Activated T-helper 2 cell treated with anti-CD3 and anti-CD28 coated beads, Interferon-gamma antibody, Interleukin-2, Interleukin-4, amounts not matched to agents 10 μg/mL and 5 μg/mL and 100 μg/mL, durations not matched to agents 14 hours and 24 hours and 36 hours (primary cell): ENCODE measurements around the gene B4GALT5. TPM values are rescaled to one million over a fixed set of nuclear protein-coding genes. Genes with fewer than 3 reads are reported as not detected.

Experiments
- DNase-seq: peaks from one replicate; pipeline ENCODE4 v3.0.0; 2021; ENCODE audit warnings: low spot score
- H3K27ac Mint-ChIP-seq: one replicate; pipeline ENCODE4 v1.8.0; 2021; ENCODE audit warnings: mixed read lengths
- H3K27me3 Mint-ChIP-seq: one replicate; pipeline ENCODE4 v1.8.0; 2021; ENCODE audit warnings: low read depth, mixed read lengths
- H3K36me3 Mint-ChIP-seq: one replicate; pipeline ENCODE4 v1.8.0; 2021; ENCODE audit warnings: low read depth, mixed read lengths
- H3K4me1 Mint-ChIP-seq: one replicate; pipeline ENCODE4 v1.8.0; 2021; ENCODE audit warnings: low read depth, mixed read lengths
- H3K4me3 Mint-ChIP-seq: one replicate; pipeline ENCODE4 v1.8.0; 2021; ENCODE audit warnings: low read depth, mild to moderate bottlenecking, moderate library complexity, mixed read lengths
- H3K9me3 Mint-ChIP-seq: one replicate; pipeline ENCODE4 v1.8.0; 2021; ENCODE audit warnings: mixed read lengths
- intact Hi-C: fragments of 100-400 bp; cut with micrococcal nuclease; formaldehyde crosslinking; loops from one replicate; pipeline ENCODE4 v1.15.1; 2023
- total RNA-seq: library from RNA; stranded (reverse); gene quantifications from 2 replicates; pipeline ENCODE4 v1.2.3, GENCODE V29; 2022

B4GALT5 gene
- total RNA-seq, 1 donor from 2014 or later: 39.4 TPM

DNA sequence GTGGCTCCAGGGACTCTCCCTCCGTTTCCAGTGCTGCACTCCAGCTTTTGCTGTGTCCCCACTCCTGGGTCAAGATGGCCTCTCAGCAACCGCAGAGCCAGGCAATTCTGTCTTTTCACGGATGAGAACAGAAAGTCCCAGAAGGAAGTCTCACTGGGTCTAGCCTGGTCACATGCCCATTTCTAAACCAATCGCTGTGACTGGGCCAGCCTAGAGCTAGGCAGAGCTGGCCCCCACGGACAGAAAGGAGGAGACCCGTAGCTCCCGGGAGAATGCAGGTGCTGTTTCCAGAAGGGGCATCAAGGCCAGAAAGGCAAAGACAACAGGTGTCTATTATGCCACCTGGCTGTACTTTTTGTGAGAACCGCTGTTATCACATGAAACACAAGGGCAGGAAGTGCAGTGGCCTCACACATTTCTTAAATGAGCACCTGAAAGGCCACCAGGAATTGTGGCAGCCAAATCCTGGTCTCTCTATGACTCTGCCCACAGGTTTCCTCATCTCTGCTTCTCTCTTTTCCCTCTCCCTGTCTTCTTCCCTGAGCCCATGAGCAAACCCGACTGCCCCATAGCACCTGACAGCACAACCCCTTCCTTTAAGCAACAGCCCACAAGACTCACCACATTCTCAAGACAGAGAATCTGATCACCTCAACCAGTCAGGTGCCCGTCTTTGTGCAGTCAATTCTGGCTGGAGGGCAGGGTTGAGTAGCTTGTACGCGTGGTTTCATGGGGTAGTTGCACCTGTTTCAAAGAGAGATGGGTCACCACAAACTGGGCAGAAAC, 37.1 kb upstream of the B4GALT5 start:
- Mint-ChIP-seq H3K27me3 (peaks cover 24% of the 10 kb centered on the region), H3K4me1 (peaks cover 9% of the 10 kb centered on the region), H3K9me3 (no peaks in the 10 kb centered on the region), H3K27ac (no peak overlapping the region), H3K36me3 (no peaks in the 10 kb centered on the region), H3K4me3 (no peak overlapping the region)
- no peak for DNase-seq
- intact Hi-C loops: no loop called here

DNA sequence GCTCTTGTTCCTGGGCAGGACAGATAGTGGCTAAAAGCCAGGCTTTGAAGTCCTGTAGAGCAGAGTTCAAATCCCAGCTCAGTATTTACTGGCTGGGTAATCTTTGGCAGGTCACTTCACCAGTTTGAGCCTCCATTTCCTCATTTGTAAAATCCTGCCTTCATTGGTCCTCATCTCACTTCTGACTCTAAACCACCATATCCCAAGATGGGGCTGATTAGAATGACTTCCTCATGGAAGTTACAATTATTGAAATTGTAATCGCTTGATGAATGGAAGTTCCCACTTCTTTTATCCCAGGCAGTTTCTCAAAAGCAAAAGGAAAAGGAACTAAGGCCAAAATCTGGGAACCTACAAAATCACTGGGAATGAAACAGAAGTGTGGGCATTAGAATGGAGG, 35.9 kb upstream of the B4GALT5 start:
- intact Hi-C loops: no loop called here
- no peaks in the 10 kb centered on the region for H3K36me3 Mint-ChIP-seq
- peaks cover 9% of the 10 kb centered on the region for H3K4me1 Mint-ChIP-seq
- H3K27me3 Mint-ChIP-seq: peaks cover 23% of the 10 kb centered on the region
- no peaks in the 10 kb centered on the region for H3K9me3 Mint-ChIP-seq
- no peak for DNase-seq
- no peak overlapping the region for H3K4me3 Mint-ChIP-seq
- no peak overlapping the region for H3K27ac Mint-ChIP-seq

DNA sequence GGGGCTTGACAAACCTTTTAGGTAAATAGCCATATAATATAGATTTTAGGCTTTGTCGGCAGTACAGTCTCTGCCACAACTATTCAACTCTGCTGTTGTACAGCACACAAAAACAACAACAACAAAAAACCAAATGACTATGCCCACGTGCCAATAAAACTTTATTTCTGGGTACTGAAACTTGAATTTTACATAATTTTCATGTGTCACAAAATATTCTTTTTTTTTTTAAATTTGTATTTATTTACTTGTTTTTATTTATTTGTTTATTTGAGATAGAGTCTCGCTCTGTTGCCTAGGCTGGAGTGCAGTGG, 34.8 kb upstream of the B4GALT5 start:
- DNase-seq: no peak
- Mint-ChIP-seq H3K9me3 (no peaks in the 10 kb centered on the region), H3K27me3 (peaks cover 18% of the 10 kb centered on the region), H3K4me1 (peaks cover 9% of the 10 kb centered on the region), H3K36me3 (no peaks in the 10 kb centered on the region), H3K27ac (no peak overlapping the region), H3K4me3 (no peak overlapping the region)
- intact Hi-C loops: no loop called here

DNA sequence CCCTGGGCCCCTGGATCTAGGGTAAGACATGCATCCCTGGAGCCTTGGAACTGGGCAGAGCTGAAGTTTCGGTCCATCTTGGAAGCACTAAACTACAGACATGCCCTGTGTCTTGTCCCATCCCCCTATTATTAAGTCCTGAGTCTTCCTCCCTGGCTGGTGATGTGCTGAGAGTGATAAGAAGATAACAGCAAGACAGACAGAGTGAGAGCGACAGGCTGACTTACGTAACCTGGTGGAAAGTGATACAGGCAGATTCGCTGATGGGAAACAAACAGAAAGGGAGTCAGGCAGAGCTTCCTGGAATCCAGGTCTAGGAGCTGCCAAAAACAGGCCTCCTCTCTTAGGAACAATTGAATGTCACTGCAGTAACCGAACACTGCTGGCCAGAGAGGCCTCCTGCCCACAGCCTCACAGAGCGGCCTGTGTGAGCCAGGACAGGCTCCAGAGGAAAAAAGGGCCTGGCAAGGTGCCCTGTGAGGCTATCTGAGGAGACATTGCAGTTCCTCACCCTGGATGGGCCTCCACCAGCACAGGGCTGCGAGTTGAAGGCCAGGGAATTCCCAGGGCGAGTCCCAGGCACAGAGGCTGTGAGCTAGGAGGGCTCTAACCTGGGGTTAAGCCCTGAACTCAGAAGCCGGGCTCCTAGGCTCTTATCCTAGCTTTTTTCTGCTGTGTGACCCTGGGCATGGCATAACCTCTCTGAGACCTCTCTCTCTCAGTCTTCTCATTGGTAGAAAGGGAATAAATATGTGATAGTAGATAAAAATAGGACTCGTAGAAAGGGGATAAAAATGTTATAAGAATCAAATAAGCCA, 34.2 kb upstream of the B4GALT5 start:
- no peaks in the 10 kb centered on the region for H3K9me3 Mint-ChIP-seq
- H3K4me3 Mint-ChIP-seq: no peak overlapping the region
- peaks cover 17% of the 10 kb centered on the region for H3K27me3 Mint-ChIP-seq
- DNase-seq: no peak
- intact Hi-C loops: no loop called here
- H3K36me3 Mint-ChIP-seq: no peaks in the 10 kb centered on the region
- H3K4me1 Mint-ChIP-seq: peaks cover 9% of the 10 kb centered on the region
- H3K27ac Mint-ChIP-seq: no peak overlapping the region

DNA sequence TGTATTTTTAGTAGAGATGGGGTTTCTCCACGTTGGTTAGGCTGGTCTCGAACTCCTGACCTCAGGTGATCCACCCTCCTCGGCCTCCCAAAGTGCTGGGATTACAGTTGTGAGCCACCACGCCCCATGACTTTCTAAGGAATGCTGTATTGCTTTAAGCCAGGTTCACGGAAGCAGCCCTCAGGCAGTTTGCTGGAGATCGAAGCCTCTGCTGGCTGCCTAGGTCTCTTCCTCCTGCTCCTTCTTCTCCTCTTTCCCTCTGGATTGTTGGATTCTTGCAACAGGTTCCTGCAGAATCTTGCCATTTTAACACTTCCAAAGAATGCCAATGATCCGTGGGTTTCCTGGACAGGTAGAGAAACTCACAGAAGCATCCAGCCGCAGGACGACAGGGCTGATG, 29.3 kb upstream of the B4GALT5 start:
- no peak overlapping the region for H3K4me3 Mint-ChIP-seq
- no peak overlapping the region for H3K27ac Mint-ChIP-seq
- no peak for DNase-seq
- no peaks in the 10 kb centered on the region for H3K9me3 Mint-ChIP-seq
- no peaks in the 10 kb centered on the region for H3K4me1 Mint-ChIP-seq
- intact Hi-C loops: no loop called here
- H3K27me3 Mint-ChIP-seq: peaks cover 12% of the 10 kb centered on the region
- H3K36me3 Mint-ChIP-seq: no peaks in the 10 kb centered on the region

DNA sequence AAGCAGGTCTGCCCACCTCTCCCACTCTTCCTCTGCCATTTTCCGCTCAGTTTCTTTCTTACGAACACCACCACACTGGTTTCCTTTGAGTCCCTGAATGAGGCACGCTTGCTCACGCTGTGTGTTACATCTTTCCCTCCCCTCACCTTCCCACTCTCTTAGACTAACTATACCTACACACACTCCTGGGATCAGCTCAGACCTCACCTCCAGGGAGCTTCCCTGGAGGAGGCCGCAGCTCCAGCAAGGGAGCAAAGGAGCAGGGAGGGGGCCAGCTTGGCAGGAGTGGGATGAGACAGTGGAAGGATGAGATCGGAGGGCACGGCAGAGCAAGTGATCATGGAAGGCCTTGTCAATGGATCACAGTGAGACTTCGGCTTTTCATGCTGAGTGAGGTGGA, 28.3 kb upstream of the B4GALT5 start:
- H3K4me1 Mint-ChIP-seq: no peaks in the 10 kb centered on the region
- no peaks in the 10 kb centered on the region for H3K36me3 Mint-ChIP-seq
- intact Hi-C loops: no loop called here
- H3K27ac Mint-ChIP-seq: no peak overlapping the region
- H3K9me3 Mint-ChIP-seq: no peaks in the 10 kb centered on the region
- DNase-seq: no peak
- H3K27me3 Mint-ChIP-seq: peaks cover 14% of the 10 kb centered on the region
- H3K4me3 Mint-ChIP-seq: no peak overlapping the region

DNA sequence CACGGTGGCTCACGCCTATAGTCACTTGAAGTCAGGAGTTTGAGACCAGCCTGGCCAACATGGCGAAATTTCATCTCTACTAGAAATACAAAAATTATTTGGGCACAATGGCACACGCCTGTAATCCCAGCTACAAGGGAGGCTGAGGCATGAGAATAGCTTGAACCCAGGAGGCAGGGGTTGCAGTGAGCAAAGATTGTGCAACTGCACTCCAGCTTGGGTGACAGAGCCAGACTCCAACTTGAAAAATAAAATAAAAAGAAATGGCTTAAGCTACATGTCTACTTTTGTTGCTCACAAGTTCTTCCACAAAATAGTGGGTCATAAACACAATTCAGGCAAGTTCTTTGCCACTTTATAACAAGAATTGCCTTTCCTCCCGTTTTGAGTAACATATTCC, 27.1 kb upstream of the B4GALT5 start:
- H3K4me3 Mint-ChIP-seq: no peak overlapping the region
- H3K9me3 Mint-ChIP-seq: no peaks in the 10 kb centered on the region
- H3K27me3 Mint-ChIP-seq: peaks cover 19% of the 10 kb centered on the region
- intact Hi-C loops: no loop called here
- no peaks in the 10 kb centered on the region for H3K4me1 Mint-ChIP-seq
- DNase-seq: no peak
- no peaks in the 10 kb centered on the region for H3K36me3 Mint-ChIP-seq
- H3K27ac Mint-ChIP-seq: no peak overlapping the region

DNA sequence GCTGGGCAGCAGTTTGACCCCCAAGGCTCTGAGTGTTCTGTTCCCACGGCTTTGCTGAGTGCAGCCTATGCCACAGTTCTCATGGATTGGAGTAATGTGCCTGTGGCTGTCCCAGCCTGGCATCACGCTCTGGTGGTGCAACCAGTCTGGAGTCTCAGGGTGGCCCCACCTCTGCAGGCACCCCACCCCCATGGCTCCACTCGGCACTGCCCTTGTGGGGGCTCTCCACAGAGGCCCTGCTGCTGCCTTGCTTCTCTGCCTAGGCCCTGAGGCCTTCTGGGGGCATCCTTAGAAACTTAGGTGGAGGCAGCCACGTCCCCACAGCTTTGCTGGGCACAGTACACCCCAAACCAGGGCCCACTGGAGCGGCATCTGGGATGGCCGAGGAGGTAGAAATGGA, 25.4 kb upstream of the B4GALT5 start:
- Mint-ChIP-seq H3K4me3 (no peak overlapping the region), H3K4me1 (no peaks in the 10 kb centered on the region), H3K27me3 (peaks cover 17% of the 10 kb centered on the region), H3K9me3 (no peaks in the 10 kb centered on the region), H3K36me3 (no peaks in the 10 kb centered on the region), H3K27ac (no peak overlapping the region)
- intact Hi-C loops: no loop called here
- no peak for DNase-seq

DNA sequence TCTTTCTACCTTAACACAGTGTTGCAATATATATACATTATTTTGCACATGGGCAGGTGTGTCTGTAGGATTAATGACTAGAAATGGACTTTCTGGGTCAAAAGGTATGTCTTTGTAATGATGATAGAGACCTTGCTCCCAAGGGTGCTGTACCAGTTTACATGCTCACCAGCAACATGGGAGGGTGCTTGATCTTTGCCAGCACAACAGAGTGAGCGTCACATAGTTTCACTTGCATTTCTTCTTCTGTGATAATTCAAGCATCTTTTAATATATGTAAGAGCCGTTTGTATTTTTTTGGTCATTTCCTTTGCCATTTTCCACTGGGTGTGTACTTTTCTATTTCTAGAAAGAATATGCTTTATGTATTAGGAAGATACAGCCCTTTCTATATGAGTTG, 23.6 kb upstream of the B4GALT5 start:
- intact Hi-C loops: no loop called here
- no peaks in the 10 kb centered on the region for H3K36me3 Mint-ChIP-seq
- H3K27ac Mint-ChIP-seq: no peak overlapping the region
- H3K4me1 Mint-ChIP-seq: no peaks in the 10 kb centered on the region
- no peak for DNase-seq
- H3K27me3 Mint-ChIP-seq: peaks cover 20% of the 10 kb centered on the region
- H3K4me3 Mint-ChIP-seq: no peak overlapping the region
- H3K9me3 Mint-ChIP-seq: no peaks in the 10 kb centered on the region

DNA sequence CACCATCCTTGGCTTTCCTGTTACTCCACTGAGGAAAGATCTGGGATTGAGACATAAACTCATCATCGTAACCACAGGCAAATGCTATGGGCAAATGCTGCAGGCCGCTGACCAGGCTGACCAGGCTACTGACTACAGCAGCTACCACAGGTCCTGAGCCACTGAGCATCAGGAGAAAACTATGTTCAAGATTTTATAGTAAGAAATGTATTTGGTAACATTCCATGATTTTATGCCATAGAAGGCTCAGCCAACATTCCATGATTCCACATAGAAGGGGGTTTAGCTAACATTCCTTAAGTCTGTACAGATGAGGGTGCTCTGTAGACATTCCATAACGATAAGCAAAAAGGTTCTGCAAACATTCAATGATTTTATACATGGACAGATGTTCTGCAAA, 16.1 kb upstream of the B4GALT5 start:
- H3K4me1 Mint-ChIP-seq: peaks cover 8% of the 10 kb centered on the region
- intact Hi-C loops: no loop called here

DNA sequence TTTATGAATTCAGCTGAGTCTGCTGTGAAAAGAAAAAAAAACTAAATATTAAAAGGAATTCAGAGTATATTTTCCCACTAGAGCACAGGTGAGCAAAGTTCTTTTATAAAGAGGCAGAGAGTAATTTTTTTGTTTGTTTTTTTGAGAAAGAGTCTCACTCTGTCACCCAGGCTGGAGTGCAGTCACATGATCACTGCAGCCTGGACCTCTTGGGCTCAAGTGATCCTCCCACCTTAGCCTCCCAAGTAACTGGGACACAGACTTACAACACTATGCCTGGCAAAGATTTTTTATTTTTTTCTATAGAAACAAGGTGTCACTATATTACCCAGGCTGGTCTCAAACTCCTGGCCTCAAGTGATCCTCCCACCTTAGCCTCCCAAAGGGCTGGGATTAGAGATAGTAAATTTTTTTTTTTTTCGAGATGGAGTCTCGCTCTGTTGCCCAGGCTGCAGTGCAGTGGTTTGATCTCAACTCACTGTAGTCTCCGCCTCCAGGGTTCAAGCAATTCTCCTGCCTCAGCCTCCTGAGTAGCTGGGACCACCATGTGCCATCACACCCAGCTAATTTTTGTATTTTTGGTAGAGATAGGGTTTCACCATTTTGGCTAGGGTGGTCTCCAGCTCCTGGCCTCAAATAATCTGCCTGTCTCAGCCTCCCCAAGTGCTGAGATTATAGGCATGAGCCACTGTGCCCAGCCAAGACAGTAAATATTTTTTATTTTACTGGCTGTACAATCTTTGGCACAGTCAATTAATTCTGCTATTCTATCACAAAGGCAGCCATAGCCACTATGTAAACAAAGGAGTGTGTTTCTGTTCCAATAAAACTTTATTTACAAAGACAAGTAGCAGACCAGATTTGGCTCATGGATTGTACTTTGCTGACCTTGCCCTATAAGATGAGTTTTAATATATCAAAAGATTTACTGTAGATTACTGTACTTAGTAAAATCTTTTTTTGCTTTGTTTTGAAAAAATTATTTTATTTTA, 14.5 kb upstream of the B4GALT5 start:
- intact Hi-C loops: no loop called here
- H3K27me3 Mint-ChIP-seq: peaks cover under 1% of the 10 kb centered on the region
- H3K4me3 Mint-ChIP-seq: no peak overlapping the region
- no peak overlapping the region for H3K27ac Mint-ChIP-seq
- no peaks in the 10 kb centered on the region for H3K36me3 Mint-ChIP-seq
- DNase-seq: no peak
- H3K4me1 Mint-ChIP-seq: peaks cover 11% of the 10 kb centered on the region
- no peaks in the 10 kb centered on the region for H3K9me3 Mint-ChIP-seq

More for the DNA sequence above, 16.1 kb upstream of the B4GALT5 start:
- Mint-ChIP-seq H3K27ac (no peak overlapping the region), H3K27me3 (peaks cover 5% of the 10 kb centered on the region), H3K9me3 (no peaks in the 10 kb centered on the region), H3K4me3 (no peak overlapping the region), H3K36me3 (no peaks in the 10 kb centered on the region)
- no peak for DNase-seq

DNA sequence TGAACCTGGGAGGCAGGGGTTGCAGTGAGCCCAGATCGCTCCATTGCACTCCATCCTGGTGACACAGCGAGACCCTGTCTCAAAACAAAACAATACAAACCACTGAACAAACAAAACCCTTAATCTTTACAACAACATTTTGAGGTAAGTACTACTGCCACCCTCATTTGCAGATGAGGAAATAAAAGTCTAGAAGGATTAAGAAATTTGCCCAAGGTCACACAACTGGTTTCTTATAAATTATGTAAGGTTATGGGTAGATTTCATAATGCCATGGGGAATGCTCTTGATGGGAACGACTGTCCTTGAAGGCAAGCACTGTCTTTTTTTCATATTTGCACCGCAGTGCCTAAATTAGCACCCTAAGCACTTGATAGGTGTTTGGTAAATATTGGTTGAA, 13.8 kb upstream of the B4GALT5 start:
- Mint-ChIP-seq H3K27ac (no peak overlapping the region), H3K4me1 (peaks cover 13% of the 10 kb centered on the region), H3K27me3 (no peaks in the 10 kb centered on the region), H3K36me3 (no peaks in the 10 kb centered on the region), H3K9me3 (no peaks in the 10 kb centered on the region), H3K4me3 (no peak overlapping the region)
- intact Hi-C loops: no loop called here
- no peak for DNase-seq
